Activated CD8-positive, alpha-beta T cell treated with anti-CD3 and anti-CD28 coated beads for 36 hours (primary cell): ENCODE measurements around the gene CD86. TPM values are rescaled to one million over a fixed set of nuclear protein-coding genes. Genes with fewer than 3 reads are reported as not detected.
"Not testable (repeated sequence)": the region's sequence is repeated elsewhere in the genome, so short reads cannot be mapped to it uniquely, and the experiment has no call there.

Experiments
- ATAC-seq: fragments of 200-7000 bp; cut with Tn5 transposase; one replicate; pipeline ENCODE4 v1.10.0; 2021; ENCODE audit warnings: mild to moderate bottlenecking, moderate library complexity
- CTCF ChIA-PET: fragments of 350-600 bp; sonication (Branson Sonifier 250); formaldehyde crosslinking; loops from one replicate; lab custom pipeline; 2021; ENCODE audit warnings: antibody characterized with exemption; lab: Charles Lee
- POLR2A ChIA-PET: fragments of 350-600 bp; sonication (Branson Sonifier 250); formaldehyde crosslinking; loops from one replicate; lab custom pipeline; 2021; ENCODE audit warnings: antibody characterized with exemption; lab: Charles Lee
- DNase-seq: peaks from one replicate; pipeline ENCODE4 v3.0.0-alpha.2; 2020
- H3K27ac Mint-ChIP-seq: one replicate; pipeline ENCODE4 v1.8.0; 2021; ENCODE audit warnings: mild to moderate bottlenecking, mixed read lengths
- H3K27me3 Mint-ChIP-seq: one replicate; pipeline ENCODE4 v1.8.0; 2021; ENCODE audit warnings: mixed read lengths
- H3K36me3 Mint-ChIP-seq: one replicate; pipeline ENCODE4 v1.8.0; 2021; ENCODE audit warnings: low read depth, mixed read lengths
- H3K4me1 Mint-ChIP-seq: one replicate; pipeline ENCODE4 v1.8.0; 2021; ENCODE audit warnings: low read depth, mixed read lengths
- H3K4me3 Mint-ChIP-seq: one replicate; pipeline ENCODE4 v1.8.0; 2021; ENCODE audit warnings: mild to moderate bottlenecking, moderate library complexity, mixed read lengths
- H3K9me3 Mint-ChIP-seq: one replicate; pipeline ENCODE4 v1.8.0; 2021; ENCODE audit warnings: mixed read lengths
- CTCF ChIP-seq: fragments of 200-600 bp; IDR thresholded peaks from one replicate; pipeline ENCODE4 v1.8.0; 2022; ENCODE audit warnings: antibody characterized with exemption, mild to moderate bottlenecking
- intact Hi-C: fragments of 100-400 bp; cut with micrococcal nuclease; formaldehyde crosslinking; loops from one replicate; pipeline ENCODE4 v1.10.0; 2022
- total RNA-seq, 2 experiments: library from RNA; stranded (reverse); gene quantifications; one replicate each; pipeline ENCODE4 v1.2.3, GENCODE V29; 2021

The CD86 gene
- total RNA-seq, 2 experiments from 2014 or later = 0.43 to 0.52 TPM

GRCh38 chr3:122031123-122031468, 24.1 kb upstream of the CD86 start:
- intact Hi-C loops = no loop called here
- CTCF ChIA-PET = interaction anchor here (0.8 to 1.3 kb wide), 4 partner anchors 14 to 70 kb away, joined by 3 read pairs; no protein-coding TSS in a partner anchor
- Mint-ChIP-seq H3K27me3 (peaks cover 6% of the 10 kb centered on the region), H3K36me3 (peaks cover 5% of the 10 kb centered on the region), H3K4me1 (peaks cover 17% of the 10 kb centered on the region), H3K27ac (peak overlapping the region; percentile 13), H3K9me3 (peaks cover 7% of the 10 kb centered on the region), H3K4me3 (no peak overlapping the region)
- ATAC-seq = no peak
- TF ChIP-seq CTCF = no peak
- POLR2A ChIA-PET = no interaction called here
- no peak for DNase-seq

GRCh38 chr3:122032531-122032930, 22.6 kb upstream of the CD86 start:
- CTCF ChIA-PET = no interaction called here
- no peak for ATAC-seq
- peaks cover 10% of the 10 kb centered on the region for H3K36me3 Mint-ChIP-seq
- no peak for DNase-seq
- no peak overlapping the region for H3K4me3 Mint-ChIP-seq
- H3K9me3 Mint-ChIP-seq = peaks cover 13% of the 10 kb centered on the region
- intact Hi-C loops = no loop called here
- H3K4me1 Mint-ChIP-seq = peaks cover 17% of the 10 kb centered on the region
- H3K27me3 Mint-ChIP-seq = peaks cover 6% of the 10 kb centered on the region
- POLR2A ChIA-PET = interaction anchor here (0.7 kb wide), 1 partner anchor 264 kb away, joined by 3 read pairs; no protein-coding TSS in a partner anchor
- TF ChIP-seq CTCF = no peak
- no peak overlapping the region for H3K27ac Mint-ChIP-seq

GRCh38 chr3:122033023-122033422, 22.1 kb upstream of the CD86 start:
- no peak for TF ChIP-seq CTCF
- intact Hi-C loops = no loop called here
- CTCF ChIA-PET = no interaction called here

GRCh38 chr3:122047296-122047695, 7.9 kb upstream of the CD86 start:
- H3K9me3 Mint-ChIP-seq, DNase-seq, H3K4me1 Mint-ChIP-seq, POLR2A ChIA-PET, H3K27ac Mint-ChIP-seq, H3K36me3 Mint-ChIP-seq, CTCF ChIA-PET, H3K4me3 Mint-ChIP-seq, intact Hi-C loops, ATAC-seq, H3K27me3 Mint-ChIP-seq: not testable (repeated sequence)

More at GRCh38 chr3:122033023-122033422, 22.1 kb upstream of the CD86 start:
- H3K27ac Mint-ChIP-seq = no peak overlapping the region
- no peak overlapping the region for H3K4me3 Mint-ChIP-seq
- H3K4me1 Mint-ChIP-seq = peaks cover 17% of the 10 kb centered on the region
- no peak for DNase-seq
- POLR2A ChIA-PET = no interaction called here
- H3K9me3 Mint-ChIP-seq = peaks cover 17% of the 10 kb centered on the region
- peaks cover 6% of the 10 kb centered on the region for H3K27me3 Mint-ChIP-seq
- H3K36me3 Mint-ChIP-seq = peaks cover 11% of the 10 kb centered on the region
- no peak for ATAC-seq

GRCh38 chr3:122047773-122048172, 7.4 kb upstream of the CD86 start:
- H3K4me3 Mint-ChIP-seq, DNase-seq, ATAC-seq, H3K27me3 Mint-ChIP-seq, intact Hi-C loops, H3K36me3 Mint-ChIP-seq, H3K27ac Mint-ChIP-seq, H3K4me1 Mint-ChIP-seq, CTCF ChIA-PET, H3K9me3 Mint-ChIP-seq, POLR2A ChIA-PET: not testable (repeated sequence)

- ATAC-seq = no peak
- ChIA-PET POLR2A (no interaction called here), CTCF (no interaction called here)
- H3K4me3 Mint-ChIP-seq = no peak overlapping the region
- no peaks in the 10 kb centered on the region for H3K36me3 Mint-ChIP-seq
- H3K27me3 Mint-ChIP-seq = peaks cover 17% of the 10 kb centered on the region
- H3K27ac Mint-ChIP-seq = no peak overlapping the region
- H3K4me1 Mint-ChIP-seq = no peaks in the 10 kb centered on the region
- no peak for TF ChIP-seq CTCF
- no peaks in the 10 kb centered on the region for H3K9me3 Mint-ChIP-seq
- intact Hi-C loops = no loop called here
- no peak for DNase-seq
Measured at GRCh38 chr3:122052968-122053367, 2.2 kb upstream of the CD86 start.
